Measurements from ENCODE around the gene LRRC34. TPM values are rescaled to one million over a fixed set of nuclear protein-coding genes. Genes with fewer than 3 reads are reported as not detected.

The LRRC34 gene
- total and polyA plus RNA-seq, 11 donors = 0.60 to 2.4 (median 1.4) TPM; not detected in 1

- H3K9me3 ChIP-seq = no peaks in the 10 kb centered on the region
- no peaks in the 10 kb centered on the region for H3K36me3 ChIP-seq
- TF ChIP-seq CTCF (IDR thresholded peaks at IDR 0.05) (no peak), POLR2A (IDR thresholded peaks at IDR 0.05) (no peak)
- no peaks in the 10 kb centered on the region for H3K4me1 ChIP-seq
- DNase-seq (no peak), ATAC-seq (no peak)
- H3K27ac ChIP-seq = no peak overlapping the region
- H3K4me3 ChIP-seq = no peak overlapping the region
- H3K27me3 ChIP-seq = peaks cover 0 to 13% (median 0%) of the 10 kb centered on the region in 9 donors
- intact Hi-C loops (cut with DNase I) = no loop called here
- WGBS, 4 donors = 88 to 94% (median 94%) methylated on average over 3 of the region's 3 CpGs
Observed at GRCh38 chr3:169855514-169855913, 42.8 kb upstream of the LRRC34 start.

GRCh38 chr3:169850618-169851017, 37.9 kb upstream of the LRRC34 start:
- Histone ChIP-seq H3K27ac (no peak overlapping the region), H3K9me3 (no peaks in the 10 kb centered on the region), H3K4me1 (peaks cover 0 to 4% (median 0%) of the 10 kb centered on the region in 12 donors), H3K4me3 (no peak overlapping the region), H3K27me3 (peaks cover 0 to 3% (median 0%) of the 10 kb centered on the region in 9 donors), H3K36me3 (no peaks in the 10 kb centered on the region)
- no peak for TF ChIP-seq POLR2A (IDR thresholded peaks at IDR 0.05)
- TF ChIP-seq CTCF (IDR thresholded peaks at IDR 0.05) = no peak
- intact Hi-C loops (cut with DNase I) = no loop called here
- ATAC-seq (no peak), DNase-seq (no peak)

GRCh38 chr3:169848741-169849140, 36.0 kb upstream of the LRRC34 start:
- no peaks in the 10 kb centered on the region for H3K36me3 ChIP-seq
- WGBS, 4 donors = 93 to 99% (median 97%) methylated on average over 3 of the region's 3 CpGs
- TF ChIP-seq POLR2A (IDR thresholded peaks at IDR 0.05) = no peak
- TF ChIP-seq CTCF (IDR thresholded peaks at IDR 0.05) = no peak
- H3K4me1 ChIP-seq = peaks cover 0 to 4% (median 0%) of the 10 kb centered on the region in 12 donors
- intact Hi-C loops (cut with DNase I) = no loop called here
- H3K4me3 ChIP-seq = no peak overlapping the region
- no peaks in the 10 kb centered on the region for H3K27me3 ChIP-seq
- ATAC-seq (no peak), DNase-seq (no peak)
- no peak overlapping the region for H3K27ac ChIP-seq
- H3K9me3 ChIP-seq = no peaks in the 10 kb centered on the region

GRCh38 chr3:169847896-169848295, 35.2 kb upstream of the LRRC34 start:
- H3K4me1 ChIP-seq = peaks cover 0 to 4% (median 0%) of the 10 kb centered on the region in 12 donors
- ATAC-seq (peak in 3 of 4 donors; percentile 36 to 91 (median 89)), DNase-seq (peak in 1 of 5 donors; percentile 37)
- WGBS, 4 donors = 11 to 19% (median 14%) methylated on average over 4 of the region's 4 CpGs
- no peak overlapping the region for H3K27ac ChIP-seq
- intact Hi-C loops (cut with DNase I) = no loop called here
- H3K9me3 ChIP-seq = no peaks in the 10 kb centered on the region
- H3K27me3 ChIP-seq = no peaks in the 10 kb centered on the region
- no peak overlapping the region for H3K4me3 ChIP-seq
- TF ChIP-seq POLR2A (IDR thresholded peaks at IDR 0.05) (no peak), CTCF (IDR thresholded peaks at IDR 0.05) (no peak)
- no peaks in the 10 kb centered on the region for H3K36me3 ChIP-seq

All from heart left ventricle (tissue), 16 donors.